Measurements from ENCODE around the gene USH2A.

DNA sequence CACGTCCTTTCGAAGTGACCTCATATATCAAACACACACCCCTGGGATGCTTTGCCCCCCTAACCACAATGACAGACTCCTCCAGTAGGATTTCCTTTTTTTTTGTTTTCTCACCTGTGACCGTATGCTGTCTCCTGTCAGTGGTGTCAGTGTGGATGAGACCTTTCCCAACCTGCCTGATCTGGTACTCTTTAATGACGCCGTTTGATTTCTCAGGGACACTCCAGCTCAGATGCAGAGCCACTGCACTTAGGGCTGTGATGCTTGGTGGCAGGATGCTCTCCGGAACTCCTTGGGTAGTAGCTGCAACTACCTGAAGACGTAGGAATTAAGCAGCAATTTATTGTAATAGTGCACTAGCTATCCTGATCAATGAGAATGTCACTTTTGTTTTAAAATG lies 643.5 kb downstream of the USH2A start:
- TF ChIP-seq, protein P1, sequence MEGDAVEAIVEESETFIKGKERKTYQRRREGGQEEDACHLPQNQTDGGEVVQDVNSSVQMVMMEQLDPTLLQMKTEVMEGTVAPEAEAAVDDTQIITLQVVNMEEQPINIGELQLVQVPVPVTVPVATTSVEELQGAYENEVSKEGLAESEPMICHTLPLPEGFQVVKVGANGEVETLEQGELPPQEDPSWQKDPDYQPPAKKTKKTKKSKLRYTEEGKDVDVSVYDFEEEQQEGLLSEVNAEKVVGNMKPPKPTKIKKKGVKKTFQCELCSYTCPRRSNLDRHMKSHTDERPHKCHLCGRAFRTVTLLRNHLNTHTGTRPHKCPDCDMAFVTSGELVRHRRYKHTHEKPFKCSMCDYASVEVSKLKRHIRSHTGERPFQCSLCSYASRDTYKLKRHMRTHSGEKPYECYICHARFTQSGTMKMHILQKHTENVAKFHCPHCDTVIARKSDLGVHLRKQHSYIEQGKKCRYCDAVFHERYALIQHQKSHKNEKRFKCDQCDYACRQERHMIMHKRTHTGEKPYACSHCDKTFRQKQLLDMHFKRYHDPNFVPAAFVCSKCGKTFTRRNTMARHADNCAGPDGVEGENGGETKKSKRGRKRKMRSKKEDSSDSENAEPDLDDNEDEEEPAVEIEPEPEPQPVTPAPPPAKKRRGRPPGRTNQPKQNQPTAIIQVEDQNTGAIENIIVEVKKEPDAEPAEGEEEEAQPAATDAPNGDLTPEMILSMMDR (IDR thresholded peaks at IDR 0.05) = no peak
- TF ChIP-seq POLR2A (IDR thresholded peaks at IDR 0.05) = no peak

Measured in adrenal gland (tissue), 5 donors.